DOHH2 (cell line): Measurements from ENCODE around the gene CTRB1.
"Not testable (repeated sequence)": the region's sequence is repeated elsewhere in the genome, so short reads cannot be mapped to it uniquely, and the experiment has no call there.

Experiments used
- H3F3A ChIP-seq: fragments of 200-600 bp; sonication (generic), shearing (Covaris generic); 2 replicates; pipeline ENCODE4 v1.6.0; 2016; ENCODE audit warnings: antibody characterized with exemption, mild to moderate bottlenecking; ENCODE audit not compliant: control insufficient read depth, insufficient read depth
- H3K27ac ChIP-seq: fragments of 200-600 bp; sonication (generic); 2 replicates; pipeline ENCODE4 v1.5.1; 2014; ENCODE audit warnings: low read depth, mild to moderate bottlenecking, low read length, moderate library complexity
- H3K27me3 ChIP-seq: fragments of 200-600 bp; sonication (generic); 2 replicates; pipeline ENCODE4 v1.6.1; 2014; ENCODE audit warnings: mild to moderate bottlenecking, low read length, mixed read lengths; ENCODE audit not compliant: control insufficient read depth
- H3K36me3 ChIP-seq: fragments of 200-600 bp; sonication (generic); 2 replicates; pipeline ENCODE4 v1.6.1; 2014; ENCODE audit warnings: mild to moderate bottlenecking, low read length, moderate library complexity, mixed read lengths; ENCODE audit not compliant: control insufficient read depth
- H3K4me1 ChIP-seq: fragments of 200-600 bp; sonication (generic); 2 replicates; pipeline ENCODE4 v1.6.1; 2014; ENCODE audit warnings: mild to moderate bottlenecking, low read length, mixed read lengths; ENCODE audit not compliant: control insufficient read depth
- H3K4me2 ChIP-seq: fragments of 200-600 bp; sonication (generic); 2 replicates; pipeline ENCODE4 v1.6.0; 2014; ENCODE audit warnings: mild to moderate bottlenecking, low read length, moderate library complexity
- H3K4me3 ChIP-seq: fragments of 200-600 bp; sonication (generic); 2 replicates; pipeline ENCODE4 v1.5.1; 2014; ENCODE audit warnings: mild to moderate bottlenecking, low read length, mixed read lengths
- H3K79me2 ChIP-seq: fragments of 200-600 bp; sonication (generic); 2 replicates; pipeline ENCODE4 v1.6.1; 2014; ENCODE audit warnings: mild to moderate bottlenecking, low read length, mixed read lengths; ENCODE audit not compliant: control insufficient read depth
- H3K9me2 ChIP-seq: fragments of 200-600 bp; sonication (generic); replicated peaks from 2 replicates; pipeline ENCODE4 v1.6.1; 2014; ENCODE audit warnings: mild to moderate bottlenecking, low read length, mixed read lengths; ENCODE audit not compliant: control insufficient read depth
- H3K9me3 ChIP-seq: fragments of 200-600 bp; sonication (generic); 2 replicates; pipeline ENCODE4 v1.6.1; 2014; ENCODE audit warnings: antibody characterized with exemption, low read length, mixed read lengths; ENCODE audit not compliant: control insufficient read depth, insufficient read depth
- H4K20me1 ChIP-seq: fragments of 200-600 bp; sonication (generic); 2 replicates; pipeline ENCODE4 v1.6.0; 2014; ENCODE audit warnings: low read depth, mild to moderate bottlenecking, antibody characterized with exemption, low read length, moderate library complexity; ENCODE audit not compliant: control insufficient read depth, insufficient read depth
- EZH2phosphoT487 ChIP-seq: fragments of 200-600 bp; sonication (generic); IDR thresholded peaks from 2 replicates; pipeline ENCODE4 v1.6.1; 2017; ENCODE audit warnings: borderline replicate concordance, mild to moderate bottlenecking, antibody characterized with exemption, low read length, moderate library complexity, mixed read lengths
- TF ChIP-seq, protein P1 (sequence below): fragments of 200-600 bp; sonication (generic); IDR thresholded peaks from one replicate; pipeline ENCODE4 v1.5.1; 2014; ENCODE audit warnings: antibody characterized with exemption, mild to moderate bottlenecking, low read depth, low read length; ENCODE audit not compliant: poor library complexity, severe bottlenecking

CTRB1 gene

DNA sequence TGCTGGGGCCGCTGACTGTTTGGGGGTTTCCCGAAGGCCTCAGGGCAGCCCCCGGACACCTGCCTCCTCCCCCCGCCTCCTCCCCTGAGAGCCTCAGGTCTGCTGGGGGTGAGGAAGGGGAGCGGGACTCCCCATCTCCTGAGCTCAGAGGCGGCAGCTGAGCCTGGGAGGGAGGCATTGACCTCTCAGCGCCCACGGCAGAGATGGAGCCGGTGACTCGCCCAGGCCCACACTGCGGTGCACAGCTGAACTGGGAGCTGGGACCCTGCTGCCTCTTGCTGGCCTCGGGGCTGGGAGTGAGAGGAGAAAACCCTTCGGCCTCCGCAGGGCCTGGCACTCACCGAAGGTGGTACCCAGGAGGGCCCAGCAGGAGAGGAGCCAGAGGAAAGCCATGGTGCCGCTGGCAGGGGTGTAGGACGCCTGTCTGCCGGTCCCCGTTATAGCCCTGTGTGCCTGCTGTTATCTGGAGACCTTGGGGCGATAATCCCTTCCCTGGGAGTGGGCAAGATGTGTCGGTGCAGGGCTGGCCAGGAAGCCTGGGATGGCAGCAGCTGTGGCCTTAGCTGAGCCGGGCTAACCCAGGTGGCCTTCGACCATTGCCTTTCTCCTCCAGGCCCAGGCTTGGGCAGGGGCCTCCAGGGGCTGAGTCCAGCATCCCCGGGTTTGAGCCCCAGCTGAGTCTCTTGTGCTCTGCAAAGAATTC, 11.9 kb upstream of the CTRB1 start, which contains the start of gene CTRB2:
Gene CTRB2 (minus strand): TSS at position 413 of the 703 bp plus-strand sequence. CDS start 20 bp downstream, at position 393.
- Histone ChIP-seq H3K79me2 (no peaks in the 10 kb centered on the region), H3K4me3 (no peak within 1 kb of the TSS), H3K9me3 (no peaks in the 10 kb centered on the region), H4K20me1 (no peaks in the 10 kb centered on the region), H3K36me3 (no peaks in the 10 kb centered on the region), H3K4me2 (no peak within 1 kb of the TSS), H3K4me1 (no peaks in the 10 kb centered on the region), H3K27ac (no peak within 1 kb of the TSS), H3K27me3 (no peaks in the 10 kb centered on the region), H3F3A (no peaks in the 10 kb centered on the region), H3K9me2 (no peaks in the 10 kb centered on the region)
- TF ChIP-seq, protein P1, sequence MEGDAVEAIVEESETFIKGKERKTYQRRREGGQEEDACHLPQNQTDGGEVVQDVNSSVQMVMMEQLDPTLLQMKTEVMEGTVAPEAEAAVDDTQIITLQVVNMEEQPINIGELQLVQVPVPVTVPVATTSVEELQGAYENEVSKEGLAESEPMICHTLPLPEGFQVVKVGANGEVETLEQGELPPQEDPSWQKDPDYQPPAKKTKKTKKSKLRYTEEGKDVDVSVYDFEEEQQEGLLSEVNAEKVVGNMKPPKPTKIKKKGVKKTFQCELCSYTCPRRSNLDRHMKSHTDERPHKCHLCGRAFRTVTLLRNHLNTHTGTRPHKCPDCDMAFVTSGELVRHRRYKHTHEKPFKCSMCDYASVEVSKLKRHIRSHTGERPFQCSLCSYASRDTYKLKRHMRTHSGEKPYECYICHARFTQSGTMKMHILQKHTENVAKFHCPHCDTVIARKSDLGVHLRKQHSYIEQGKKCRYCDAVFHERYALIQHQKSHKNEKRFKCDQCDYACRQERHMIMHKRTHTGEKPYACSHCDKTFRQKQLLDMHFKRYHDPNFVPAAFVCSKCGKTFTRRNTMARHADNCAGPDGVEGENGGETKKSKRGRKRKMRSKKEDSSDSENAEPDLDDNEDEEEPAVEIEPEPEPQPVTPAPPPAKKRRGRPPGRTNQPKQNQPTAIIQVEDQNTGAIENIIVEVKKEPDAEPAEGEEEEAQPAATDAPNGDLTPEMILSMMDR = no peak
- TF ChIP-seq EZH2phosphoT487 = no peak

DNA sequence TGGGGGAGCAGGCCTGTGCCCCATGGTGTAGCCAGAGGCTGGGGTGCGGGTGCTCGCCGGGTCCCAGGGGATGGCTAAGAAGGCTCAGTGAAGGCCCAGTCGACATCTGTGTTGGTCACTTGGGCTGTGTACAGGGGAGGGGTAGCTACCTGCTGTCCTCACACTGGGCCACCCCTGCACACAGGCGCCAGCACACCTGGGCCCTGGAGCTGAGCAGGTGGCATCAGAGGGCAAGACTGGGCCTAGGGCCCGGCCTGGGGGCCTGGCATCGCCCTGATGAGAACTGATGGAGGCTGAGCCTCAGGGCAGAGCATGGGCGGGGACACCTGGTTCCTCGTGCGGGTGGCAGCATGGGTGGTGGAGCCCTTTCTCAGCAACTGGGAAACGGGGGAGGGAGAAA, 11.0 kb upstream of the CTRB1 start:
- H3K27me3 ChIP-seq = no peaks in the 10 kb centered on the region
- no peaks in the 10 kb centered on the region for H3K9me2 ChIP-seq
- no peaks in the 10 kb centered on the region for H3K9me3 ChIP-seq
- no peaks in the 10 kb centered on the region for H4K20me1 ChIP-seq
- no peaks in the 10 kb centered on the region for H3F3A ChIP-seq
- no peak overlapping the region for H3K4me3 ChIP-seq
- H3K79me2 ChIP-seq = no peaks in the 10 kb centered on the region
- no peaks in the 10 kb centered on the region for H3K4me1 ChIP-seq
- no peak overlapping the region for H3K27ac ChIP-seq
- TF ChIP-seq EZH2phosphoT487 = no peak
- H3K36me3 ChIP-seq = no peaks in the 10 kb centered on the region
- H3K4me2 ChIP-seq = no peak overlapping the region

DNA sequence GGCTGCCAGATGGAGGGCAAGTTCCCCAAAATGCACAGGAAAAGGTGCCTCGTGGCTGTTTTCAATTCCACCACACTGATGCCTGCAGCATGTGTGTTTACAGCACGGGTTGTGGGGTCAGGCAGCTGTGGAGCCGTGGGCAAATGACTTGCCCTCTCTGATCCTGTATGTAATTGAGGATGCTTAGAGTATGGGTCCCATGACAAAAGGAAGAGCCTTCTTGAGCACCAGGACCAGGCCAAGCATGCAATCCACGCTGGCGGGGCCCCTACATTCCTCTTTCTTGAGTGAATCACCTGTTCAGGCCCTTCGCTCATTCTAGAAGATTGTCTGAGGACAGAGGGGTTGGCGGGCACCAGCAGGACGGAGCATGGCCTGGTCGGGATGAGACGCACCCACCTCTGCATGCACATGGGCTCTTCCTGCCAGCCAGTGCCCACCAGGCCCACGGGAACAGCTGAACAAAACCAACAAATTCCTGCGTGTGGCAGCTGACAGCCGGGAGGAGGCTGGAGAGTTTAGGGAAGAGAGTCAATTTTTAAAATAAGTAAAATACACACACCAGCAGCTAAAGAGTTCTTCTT, 10.5 kb upstream of the CTRB1 start:
- H3F3A ChIP-seq = no peaks in the 10 kb centered on the region
- no peaks in the 10 kb centered on the region for H3K4me1 ChIP-seq
- no peaks in the 10 kb centered on the region for H3K27me3 ChIP-seq
- TF ChIP-seq EZH2phosphoT487 = no peak
- TF ChIP-seq, protein P1 = no peak
- H3K4me3 ChIP-seq = no peak overlapping the region
- H3K9me2 ChIP-seq = no peaks in the 10 kb centered on the region
- no peak overlapping the region for H3K27ac ChIP-seq
- H3K4me2 ChIP-seq = no peak overlapping the region
- H4K20me1 ChIP-seq = no peaks in the 10 kb centered on the region
- no peaks in the 10 kb centered on the region for H3K9me3 ChIP-seq
- H3K36me3 ChIP-seq = no peaks in the 10 kb centered on the region
- H3K79me2 ChIP-seq = no peaks in the 10 kb centered on the region

DNA sequence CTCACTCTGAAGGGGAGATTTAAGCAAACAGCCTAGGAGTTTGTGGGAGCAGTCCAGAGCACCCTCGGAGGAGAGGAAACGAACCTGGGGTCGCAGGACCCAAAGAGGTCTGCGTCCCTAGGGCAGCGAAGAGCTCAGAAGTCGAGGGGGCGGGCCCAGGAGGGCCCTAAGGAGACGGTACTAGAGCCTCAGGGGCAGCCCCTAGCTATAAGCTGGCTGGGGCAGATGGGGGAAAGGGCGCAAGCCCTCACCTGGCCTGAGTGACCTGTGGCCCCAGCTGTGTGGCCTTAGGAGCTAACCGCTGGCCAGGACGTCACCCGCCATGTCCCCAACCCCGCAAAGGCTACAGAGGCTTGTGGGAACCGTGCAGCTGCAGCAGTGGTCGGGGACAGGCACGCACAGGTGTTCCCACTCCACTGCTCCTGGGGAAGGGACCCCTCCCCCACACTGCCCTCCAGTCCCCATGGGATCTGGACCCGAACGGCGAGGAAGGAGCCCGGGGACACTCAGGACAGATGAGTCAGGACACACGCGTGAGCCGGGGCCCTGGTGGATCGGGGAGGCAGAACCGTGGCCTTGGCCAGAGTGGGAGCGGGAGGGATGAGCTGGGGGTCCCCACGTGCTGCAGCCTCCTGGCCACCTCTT, 9.8 kb upstream of the CTRB1 start:
- TF ChIP-seq, protein P1 = no peak
- no peak for TF ChIP-seq EZH2phosphoT487
- H3K9me3 ChIP-seq = no peaks in the 10 kb centered on the region
- H3K79me2 ChIP-seq = no peaks in the 10 kb centered on the region
- no peaks in the 10 kb centered on the region for H3K4me1 ChIP-seq
- no peak overlapping the region for H3K4me2 ChIP-seq
- H3K9me2 ChIP-seq = no peaks in the 10 kb centered on the region
- H3K27me3 ChIP-seq = no peaks in the 10 kb centered on the region
- no peaks in the 10 kb centered on the region for H3F3A ChIP-seq
- no peaks in the 10 kb centered on the region for H4K20me1 ChIP-seq
- H3K36me3 ChIP-seq = no peaks in the 10 kb centered on the region
- no peak overlapping the region for H3K4me3 ChIP-seq
- H3K27ac ChIP-seq = no peak overlapping the region

DNA sequence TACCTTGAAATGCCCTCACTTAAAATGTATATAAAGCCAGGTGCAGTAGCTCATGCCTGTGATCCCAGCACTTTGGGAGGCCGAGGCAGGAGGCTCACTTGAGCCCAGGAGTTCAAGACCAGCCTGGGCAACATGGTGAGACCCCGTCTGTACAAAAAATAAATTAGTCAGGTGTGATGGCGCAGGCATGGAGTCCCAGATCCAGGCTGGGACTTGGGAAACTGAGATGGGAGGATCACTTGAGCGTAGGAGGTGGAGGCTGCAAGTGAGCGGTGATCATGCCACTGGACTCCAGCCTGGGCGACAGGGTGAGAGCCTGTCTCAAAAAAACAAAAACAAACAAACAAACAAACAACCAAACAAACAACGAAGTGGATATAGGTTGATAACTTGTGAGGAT, 9.3 kb upstream of the CTRB1 start:
- H3K27me3 ChIP-seq, H3K9me2 ChIP-seq, H3K79me2 ChIP-seq, H4K20me1 ChIP-seq, H3K4me1 ChIP-seq, H3K4me2 ChIP-seq, H3K4me3 ChIP-seq, H3K27ac ChIP-seq, H3K36me3 ChIP-seq, H3K9me3 ChIP-seq, H3F3A ChIP-seq: not testable (repeated sequence)
